Activated effector memory CD4-positive, alpha-beta T cell treated with Interleukin-2 at 50 U/mL for 16 hours (primary cell): ENCODE data around the gene PPIL1.
A peak's percentile ranks its signal among the peaks of the same experiment; 100 is the strongest.

Source experiments
- DNase-seq: peaks from one replicate; pipeline ENCODE4 v3.0.0-alpha.2; 2020

PPIL1 gene

GRCh38 chr6:36833182-36833789 lies 41.3 kb downstream of the PPIL1 start:
- DNase-seq = no peak

GRCh38 chr6:36832313-36832712 lies 42.3 kb downstream of the PPIL1 start:
- no peak for DNase-seq

- no peak for DNase-seq
Measured at GRCh38 chr6:36830577-36830976, 44.0 kb downstream of the PPIL1 start.

- DNase-seq = no peak
Measured at GRCh38 chr6:36829919-36830544, 44.6 kb downstream of the PPIL1 start.

- DNase-seq = peak; percentile 12
Measured at GRCh38 chr6:36827261-36828079, 47.1 kb downstream of the PPIL1 start.

GRCh38 chr6:36826520-36827227 lies 47.9 kb downstream of the PPIL1 start:
- DNase-seq = no peak

- no peak for DNase-seq
Measured at GRCh38 chr6:36825994-36826393, 48.6 kb downstream of the PPIL1 start.

GRCh38 chr6:36825452-36825851 lies 49.2 kb downstream of the PPIL1 start:
- DNase-seq = no peak

- DNase-seq = no peak
Measured at GRCh38 chr6:36824253-36824652, 50.4 kb downstream of the PPIL1 start.

- no peak for DNase-seq
Measured at GRCh38 chr6:36823421-36824096, 51.0 kb downstream of the PPIL1 start.

- DNase-seq = no peak
Measured at GRCh38 chr6:36822506-36823269, 51.9 kb downstream of the PPIL1 start.

GRCh38 chr6:36821581-36822335 lies 52.8 kb downstream of the PPIL1 start:
- DNase-seq = no peak

- no peak for DNase-seq
Measured at GRCh38 chr6:36820700-36821580, 53.7 kb downstream of the PPIL1 start.

- DNase-seq = no peak
Measured at GRCh38 chr6:36818756-36819155, 55.8 kb downstream of the PPIL1 start.

- no peak for DNase-seq
Measured at GRCh38 chr6:36817847-36818246, 56.8 kb downstream of the PPIL1 start.

- DNase-seq = no peak
Measured at GRCh38 chr6:36817176-36817817, 57.3 kb downstream of the PPIL1 start.

- no peak for DNase-seq
Measured at GRCh38 chr6:36815962-36816735, 58.5 kb downstream of the PPIL1 start.

GRCh38 chr6:36814249-36814648 lies 60.4 kb downstream of the PPIL1 start:
- no peak for DNase-seq

GRCh38 chr6:36813526-36813925 lies 61.1 kb downstream of the PPIL1 start:
- no peak for DNase-seq
